AG04450 (cell line): ENCODE results near the gene MPDZ. TPM values are rescaled to one million over a fixed set of nuclear protein-coding genes. Genes with fewer than 3 reads are reported as not detected.

Source experiments
- CTCF ChIA-PET: fragments of 300-600, 350-600 bp; formaldehyde crosslinking; extraction: SDS; loops from one replicate; lab custom pipeline; 2022; ENCODE audit warnings: antibody characterized with exemption, inconsistent platforms; lab: Charles Lee
- POLR2A ChIA-PET: fragments of 350-600 bp; formaldehyde crosslinking; extraction: SDS; loops from one replicate; lab custom pipeline; 2021; ENCODE audit warnings: antibody characterized with exemption, inconsistent platforms; lab: Yijun Ruan, JAX
- DNase-seq: peaks from one replicate; pipeline ENCODE4 v3.0.0-alpha.2; 2011; ENCODE audit warnings: low read depth, low spot score
- H3K27ac ChIP-seq: one replicate; pipeline ENCODE4 v1.5.1; 2012; ENCODE audit warnings: low read depth, low read length, control low read depth
- H3K27me3 ChIP-seq: one replicate; pipeline ENCODE4 v1.6.0; 2012; ENCODE audit warnings: low read length; ENCODE audit not compliant: control insufficient read depth, insufficient read depth
- H3K4me3 ChIP-seq: 2 replicates; pipeline ENCODE4 v1.5.1; 2011; ENCODE audit warnings: mild to moderate bottlenecking, low read depth, low read length, control low read depth
- H3K9me3 ChIP-seq: 2 replicates; pipeline ENCODE4 v1.5.1; 2012; ENCODE audit warnings: low read length; ENCODE audit not compliant: control insufficient read depth, insufficient read depth
- CTCF ChIP-seq: IDR thresholded peaks from 2 replicates; pipeline ENCODE4 v1.5.1; 2011; ENCODE audit warnings: low read depth, low read length, control low read depth, inconsistent platforms
- polyA plus RNA-seq: library from polyadenylated mRNA; depleted of rRNA; stranded (reverse); fragments of >200 nt; gene quantifications from 2 replicates; pipeline ENCODE4 v1.2.3, GENCODE V29; 2011

MPDZ gene
- polyA plus RNA-seq, 1 experiment, result 31.6 TPM

- Histone ChIP-seq H3K4me3 (no peak overlapping the region), H3K9me3 (no peaks in the 10 kb centered on the region), H3K27me3 (no peaks in the 10 kb centered on the region), H3K27ac (no peak overlapping the region)
- CTCF ChIA-PET, result interaction anchor here (1.1 to 1.6 kb wide), 2 partner anchors 43 to 429 kb away, joined by 3 to 4 read pairs; no protein-coding TSS in a partner anchor
- DNase-seq, result no peak
- POLR2A ChIA-PET, result no interaction called here
- no peak for TF ChIP-seq CTCF
Measured at GRCh38 chr9:13131416-13131815, 148.1 kb downstream of the MPDZ start.

- H3K27ac ChIP-seq, result no peak overlapping the region
- no peak for TF ChIP-seq CTCF
- no peaks in the 10 kb centered on the region for H3K27me3 ChIP-seq
- ChIA-PET POLR2A (no interaction called here), CTCF (interaction anchor here (1.3 kb wide), 1 partner anchor 39 kb away, joined by 4 read pairs; no protein-coding TSS in a partner anchor)
- no peaks in the 10 kb centered on the region for H3K9me3 ChIP-seq
- DNase-seq, result no peak
- H3K4me3 ChIP-seq, result no peak overlapping the region
Measured at GRCh38 chr9:13128266-13128860, 151.1 kb downstream of the MPDZ start.

GRCh38 chr9:13127131-13127530 is 152.4 kb downstream of the MPDZ start:
- no peak overlapping the region for H3K4me3 ChIP-seq
- no peak for TF ChIP-seq CTCF
- no peaks in the 10 kb centered on the region for H3K27me3 ChIP-seq
- POLR2A ChIA-PET, result no interaction called here
- no peak for DNase-seq
- H3K9me3 ChIP-seq, result no peaks in the 10 kb centered on the region
- H3K27ac ChIP-seq, result no peak overlapping the region
- CTCF ChIA-PET, result no interaction called here

- POLR2A ChIA-PET, result no interaction called here
- H3K27me3 ChIP-seq, result no peaks in the 10 kb centered on the region
- no peak for TF ChIP-seq CTCF
- H3K4me3 ChIP-seq, result no peak overlapping the region
- DNase-seq, result no peak
- no peaks in the 10 kb centered on the region for H3K9me3 ChIP-seq
- H3K27ac ChIP-seq, result no peak overlapping the region
- CTCF ChIA-PET, result interaction anchor here (1.2 kb wide), 1 partner anchor 37 kb away, joined by 4 read pairs; no protein-coding TSS in a partner anchor
Measured at GRCh38 chr9:13125261-13125660, 154.2 kb downstream of the MPDZ start.

GRCh38 chr9:13122756-13123369 is 156.6 kb downstream of the MPDZ start:
- Histone ChIP-seq H3K27ac (no peak overlapping the region), H3K27me3 (no peaks in the 10 kb centered on the region), H3K4me3 (no peak overlapping the region), H3K9me3 (no peaks in the 10 kb centered on the region)
- POLR2A ChIA-PET, result interaction anchor here (0.7 kb wide), 1 partner anchor 99 kb away, joined by 3 read pairs; no protein-coding TSS in a partner anchor
- TF ChIP-seq CTCF, result no peak
- no peak for DNase-seq
- CTCF ChIA-PET, result no interaction called here
